Stimulated activated CD4-positive, alpha-beta T cell treated with anti-CD3 and anti-CD28 coated beads, Interleukin-1b, Interleukin-23, amount 100 ng/mL, for 48 hours (primary cell): ENCODE data around the gene BRD1.
"Not testable (repeated sequence)": the region's sequence is repeated elsewhere in the genome, so short reads cannot be mapped to it uniquely, and the experiment has no call there.

Source experiments
- DNase-seq: peaks from one replicate; pipeline ENCODE4 v3.0.0-alpha.2; 2020

BRD1 gene

DNA sequence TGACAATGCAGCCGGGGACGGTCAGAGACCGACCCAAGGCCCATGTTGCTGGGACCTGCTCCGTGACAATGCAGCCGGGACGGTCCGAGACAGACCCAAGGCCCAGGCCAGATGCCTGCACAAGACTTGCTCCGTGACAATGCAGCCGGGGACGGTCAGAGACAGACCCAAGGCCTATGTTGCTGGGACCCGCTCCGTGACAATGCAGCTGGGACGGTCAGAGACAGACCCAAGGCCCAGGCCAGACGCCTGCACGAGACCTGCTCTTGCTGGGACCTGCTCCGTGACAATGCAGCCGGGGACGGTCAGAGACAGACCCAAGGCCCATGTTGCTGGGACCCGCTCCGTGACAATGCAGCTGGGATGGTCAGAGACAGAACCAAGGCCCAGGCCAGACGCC lies 45.8 kb downstream of the BRD1 start:
- not testable (repeated sequence) for DNase-seq

DNA sequence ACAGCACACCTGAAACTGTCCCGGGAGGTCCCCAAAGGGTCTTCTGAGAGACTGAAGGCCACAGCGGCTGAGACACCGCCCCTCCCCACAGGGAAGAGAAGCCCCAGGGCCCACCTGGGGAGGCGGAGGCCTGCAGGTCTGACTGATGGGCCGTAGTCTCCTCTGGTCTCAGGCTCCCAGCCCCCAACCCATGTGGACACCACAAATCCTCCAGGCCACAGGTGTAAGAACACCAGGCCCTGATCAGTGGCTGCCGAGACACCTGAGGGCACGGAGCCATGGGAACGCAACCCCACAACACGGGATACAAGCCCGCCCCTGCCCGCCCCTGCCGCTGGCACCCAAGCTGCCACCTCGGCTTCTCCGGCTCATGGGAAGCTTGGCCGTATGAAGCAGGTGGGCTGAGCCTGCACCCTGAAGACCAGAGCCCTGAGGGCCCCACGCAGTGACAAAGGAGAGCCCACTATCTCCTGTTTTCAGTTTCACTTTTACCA lies 46.3 kb downstream of the BRD1 start:
- no peak for DNase-seq

DNA sequence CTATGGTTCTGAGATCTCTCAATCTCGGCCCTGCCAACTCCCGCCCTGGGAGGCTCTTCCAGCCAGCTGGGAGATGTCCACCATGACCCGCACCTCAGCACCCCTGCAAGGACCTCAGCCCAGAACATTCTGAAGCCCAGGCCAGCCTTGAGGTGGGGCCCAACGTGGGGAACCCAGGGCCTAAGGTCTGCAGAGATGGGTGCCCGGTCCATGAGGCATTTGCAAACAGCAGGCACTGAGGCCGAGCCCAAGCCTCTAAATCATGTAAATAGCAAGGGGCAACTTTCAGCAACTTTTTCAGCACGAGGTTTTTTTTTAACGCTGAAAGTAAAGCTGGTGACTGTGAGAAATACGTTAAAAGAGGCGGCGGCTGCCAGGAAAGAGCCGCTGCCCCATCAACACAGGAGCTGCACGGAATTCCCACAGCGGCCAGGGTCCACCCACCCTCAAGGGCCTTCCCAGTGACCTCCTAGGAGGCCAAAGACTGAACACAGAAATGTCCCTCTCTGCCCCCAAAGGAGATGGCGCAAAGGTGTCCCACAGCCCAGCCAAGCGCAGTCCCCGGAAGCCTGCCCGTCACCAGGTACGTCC lies 46.9 kb downstream of the BRD1 start:
- no peak for DNase-seq

DNA sequence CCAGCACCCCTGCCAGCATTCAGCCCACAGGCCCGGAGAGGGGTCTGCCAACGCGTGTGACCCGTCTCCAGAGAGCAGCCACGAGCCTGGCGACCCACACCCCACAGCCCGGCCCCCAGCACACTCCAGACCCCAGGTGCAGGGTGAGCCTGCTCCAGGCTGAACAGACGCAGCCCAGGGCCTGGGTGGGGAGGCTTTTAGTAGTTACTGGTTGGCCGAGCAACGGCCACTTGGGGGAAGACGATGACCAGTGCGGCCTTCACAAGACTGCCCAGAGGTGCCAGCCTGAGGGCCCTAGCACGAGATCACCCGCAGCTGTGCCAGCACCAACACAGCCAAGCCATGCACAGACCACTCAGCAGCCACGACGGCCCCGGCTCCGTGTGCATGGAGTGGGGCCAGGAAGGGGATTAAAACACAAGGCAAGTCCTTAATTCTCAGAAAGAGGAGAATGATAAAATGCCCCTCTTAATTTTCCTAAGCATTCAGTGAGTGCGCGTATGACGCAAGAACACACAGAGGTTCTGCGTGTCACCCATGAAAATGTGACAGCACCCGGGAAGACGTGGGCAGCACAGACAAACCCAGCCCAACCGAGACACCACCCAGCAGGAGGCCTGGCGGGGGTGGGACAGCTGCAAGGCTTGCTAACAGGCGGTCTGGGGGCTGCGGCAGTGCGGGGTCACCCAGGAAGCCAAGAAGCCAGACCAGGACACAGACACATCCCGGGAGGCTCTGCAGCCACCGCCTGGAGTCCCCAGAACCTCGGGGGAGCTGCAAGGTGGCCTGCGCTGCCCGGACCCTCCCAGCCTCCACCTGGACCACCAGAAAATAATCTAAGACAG lies 47.6 kb downstream of the BRD1 start:
- DNase-seq: no peak

DNA sequence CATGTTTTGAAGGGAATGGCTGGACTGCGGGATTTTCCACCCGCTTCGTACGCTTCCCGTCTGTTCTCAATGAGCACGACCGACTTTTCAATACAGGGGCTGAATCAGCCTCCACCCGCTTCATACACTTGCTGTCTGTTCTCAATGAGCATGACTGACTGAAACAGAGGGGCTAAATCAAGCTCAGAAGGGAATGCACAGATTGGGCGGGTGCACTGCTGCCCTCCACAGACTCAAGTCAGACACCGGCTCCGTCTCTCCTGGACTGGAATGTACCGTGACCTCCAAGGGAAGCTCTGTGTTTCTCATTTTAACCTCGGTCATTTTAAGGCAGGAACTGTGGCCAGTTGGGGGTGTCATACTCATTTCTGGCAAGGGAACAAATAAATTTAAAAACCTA lies 48.5 kb downstream of the BRD1 start:
- no peak for DNase-seq

DNA sequence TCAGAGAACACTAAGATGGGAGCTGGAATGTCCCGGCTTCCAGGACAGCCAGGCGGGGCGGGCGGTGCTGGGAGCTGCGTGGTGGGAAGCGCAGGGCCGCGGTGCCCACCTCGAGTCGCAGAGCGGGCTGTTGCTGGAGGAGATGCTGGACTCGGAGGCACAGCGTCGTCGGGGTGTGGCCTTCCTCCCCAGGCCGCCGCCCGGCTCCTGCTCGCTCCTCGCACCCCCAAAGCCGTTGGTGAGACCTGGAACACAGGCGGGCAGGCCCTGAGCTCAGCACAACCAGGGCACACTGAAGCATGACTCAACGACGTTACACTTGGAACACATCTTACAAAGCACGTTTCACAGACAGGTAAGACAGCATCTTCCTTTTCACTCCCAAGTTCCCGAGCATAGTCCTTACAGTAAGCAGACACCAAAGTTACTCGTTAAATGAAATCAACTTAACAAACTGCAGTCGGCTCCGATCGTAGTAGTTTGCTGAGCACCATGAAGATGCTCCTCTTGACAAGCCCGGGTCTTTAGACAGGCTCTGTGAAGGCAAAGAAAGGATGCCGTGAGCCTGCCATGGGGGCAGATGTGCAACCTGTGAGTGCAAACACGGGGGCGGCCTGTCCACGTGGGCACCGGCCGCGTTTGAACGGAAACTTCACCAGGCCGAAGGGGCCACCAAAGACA lies 50.0 kb downstream of the BRD1 start:
- DNase-seq: no peak

DNA sequence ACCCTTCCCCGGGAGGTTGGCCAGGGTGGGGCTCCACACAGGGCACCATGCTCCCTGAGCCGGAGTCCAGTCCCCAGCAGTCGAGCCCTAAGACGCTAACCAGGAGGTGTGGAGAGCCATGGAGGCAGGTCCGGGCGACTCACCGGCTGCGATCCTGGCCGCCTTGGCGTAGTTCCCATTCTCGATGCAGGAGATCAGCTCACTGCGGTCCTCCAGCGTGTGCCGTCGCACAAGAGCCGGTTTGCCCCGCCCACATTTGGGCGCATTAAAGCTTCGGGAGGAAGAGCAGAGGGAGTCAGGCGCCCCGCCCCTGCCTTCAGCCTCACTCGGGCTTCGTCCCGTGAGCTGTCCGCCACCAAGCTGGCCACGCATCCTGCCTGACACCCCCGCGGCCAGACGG lies 50.8 kb downstream of the BRD1 start:
- no peak for DNase-seq

DNA sequence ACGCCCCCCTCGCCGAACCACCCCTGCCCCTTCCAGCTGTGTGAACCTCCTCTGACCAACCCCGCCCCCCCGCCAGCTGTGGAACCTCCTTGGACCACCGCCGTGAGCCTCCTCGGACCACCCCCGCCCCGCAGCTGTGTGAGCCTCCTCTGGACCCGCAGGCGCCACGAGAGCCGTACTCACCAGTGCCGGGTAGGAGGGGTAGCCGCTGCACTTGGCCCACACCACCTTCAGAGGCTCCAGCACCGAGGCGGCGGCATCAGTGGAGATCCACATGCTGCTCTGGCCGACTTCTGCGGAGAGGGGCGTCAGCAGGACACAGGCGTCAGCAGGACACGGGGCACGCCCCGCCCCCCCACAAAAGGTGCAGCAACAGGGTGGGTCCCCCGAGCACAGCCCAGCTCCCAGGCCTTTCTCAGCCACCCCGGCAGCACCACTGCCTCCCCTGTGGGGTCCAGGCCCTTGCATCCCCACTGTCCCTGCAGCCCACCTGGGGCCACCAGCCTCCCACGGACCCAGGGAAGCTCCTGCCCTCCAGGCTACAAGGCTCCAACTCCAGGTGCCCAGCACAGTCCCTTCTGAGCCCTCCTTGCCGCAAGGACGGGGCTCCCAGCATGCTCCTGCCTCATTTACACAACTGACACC lies 51.7 kb downstream of the BRD1 start:
- no peak for DNase-seq

DNA sequence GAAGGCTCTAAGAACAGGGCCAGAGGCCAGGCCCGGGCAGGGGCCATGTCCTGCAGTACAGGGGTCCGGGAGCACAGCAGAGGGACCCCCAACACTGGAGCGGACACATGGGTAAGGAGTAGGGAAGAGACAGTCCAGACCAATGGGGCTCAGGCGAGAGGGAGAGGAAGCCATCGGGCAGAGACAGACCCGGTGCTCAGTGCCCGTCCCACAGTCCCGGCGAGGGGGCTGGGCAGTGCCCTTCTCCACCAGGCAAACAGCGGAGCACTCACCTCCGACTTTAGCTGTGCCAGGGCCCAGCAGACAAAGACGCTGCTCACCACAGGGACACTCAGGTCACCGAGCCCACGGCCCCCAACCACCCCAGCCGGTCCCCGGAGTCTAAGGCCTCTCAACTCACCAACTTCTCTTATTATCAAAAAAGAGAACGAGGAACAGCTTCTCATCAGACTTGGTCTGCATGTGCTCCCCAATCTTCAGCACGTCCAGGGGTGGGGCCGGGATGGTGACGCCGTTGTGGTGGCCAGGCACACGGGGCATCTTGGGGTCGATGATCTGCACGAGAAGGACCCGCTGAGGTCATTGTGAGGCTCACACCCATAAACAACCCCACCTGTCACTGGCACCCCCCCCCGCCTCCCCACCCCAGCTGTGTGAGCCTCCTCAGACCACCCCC lies 52.3 kb downstream of the BRD1 start:
- no peak for DNase-seq

DNA sequence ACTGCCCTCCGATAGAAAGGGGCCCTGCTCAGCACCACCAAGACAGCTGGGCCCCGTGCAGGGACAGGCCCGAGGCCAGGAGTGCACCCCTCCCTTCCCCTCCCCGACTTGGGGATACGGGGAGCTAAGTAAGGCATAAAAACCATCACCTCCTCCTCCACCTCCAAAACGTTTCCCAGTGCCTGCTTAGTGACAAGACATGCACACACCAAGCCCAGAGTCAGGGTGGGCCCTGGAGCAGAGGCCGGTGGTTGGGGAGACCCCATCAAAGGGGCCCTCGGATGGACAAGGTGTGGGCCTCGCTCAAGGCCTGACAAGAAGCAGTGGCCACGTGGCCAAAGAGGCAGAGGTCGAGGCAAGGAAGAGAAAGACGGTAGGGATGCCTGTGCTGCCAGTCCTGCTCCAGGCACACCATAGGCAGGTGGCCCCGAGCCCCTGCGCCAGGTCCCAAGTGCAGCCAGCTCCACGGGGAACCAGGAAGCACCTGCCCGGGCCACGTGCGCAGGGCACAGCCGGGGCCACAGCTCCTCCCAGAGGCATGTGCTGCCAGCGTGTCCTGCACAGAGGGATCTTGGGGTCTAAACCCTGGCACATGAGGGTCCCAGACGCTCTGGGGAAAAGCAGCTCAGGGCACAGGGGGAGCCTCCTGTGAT lies 53.0 kb downstream of the BRD1 start:
- no peak for DNase-seq

DNA sequence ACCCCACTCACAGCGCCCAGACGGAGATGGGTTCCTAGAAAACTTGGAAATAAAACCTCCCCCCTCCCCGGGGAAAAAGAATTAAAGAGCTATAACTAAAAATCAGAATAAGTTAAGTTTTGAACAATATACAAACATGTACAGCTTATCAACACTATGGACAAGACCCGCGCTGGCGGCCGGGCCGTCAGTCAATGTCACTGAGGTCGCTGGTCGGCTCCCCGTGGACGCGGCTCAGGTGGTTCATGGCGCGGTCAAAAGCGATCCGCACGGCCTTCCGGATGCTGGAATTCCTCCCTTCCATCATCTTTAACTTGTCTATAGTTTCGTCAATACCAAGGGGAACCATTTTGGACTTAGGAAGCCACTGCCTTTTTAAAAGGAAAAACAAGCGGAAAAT lies 53.6 kb downstream of the BRD1 start:
- DNase-seq: no peak

DNA sequence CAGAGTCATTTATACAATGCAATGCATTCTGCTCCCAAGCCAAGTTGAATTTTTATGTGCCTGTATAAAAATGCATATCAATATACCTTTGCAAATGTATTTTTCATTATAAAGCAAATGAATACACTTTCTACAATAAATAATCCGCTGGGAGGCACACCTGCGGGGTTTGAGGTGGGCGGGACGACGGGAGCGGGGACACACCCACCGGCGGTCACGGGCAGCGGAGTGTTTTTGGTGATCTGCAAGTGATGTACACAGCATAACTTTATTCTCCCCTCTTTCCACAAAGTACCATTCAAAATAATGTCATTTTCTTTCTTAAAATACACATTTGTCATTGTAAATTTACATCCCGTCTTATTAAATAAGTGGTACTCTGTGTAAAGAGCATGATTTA lies 54.1 kb downstream of the BRD1 start:
- DNase-seq: no peak

DNA sequence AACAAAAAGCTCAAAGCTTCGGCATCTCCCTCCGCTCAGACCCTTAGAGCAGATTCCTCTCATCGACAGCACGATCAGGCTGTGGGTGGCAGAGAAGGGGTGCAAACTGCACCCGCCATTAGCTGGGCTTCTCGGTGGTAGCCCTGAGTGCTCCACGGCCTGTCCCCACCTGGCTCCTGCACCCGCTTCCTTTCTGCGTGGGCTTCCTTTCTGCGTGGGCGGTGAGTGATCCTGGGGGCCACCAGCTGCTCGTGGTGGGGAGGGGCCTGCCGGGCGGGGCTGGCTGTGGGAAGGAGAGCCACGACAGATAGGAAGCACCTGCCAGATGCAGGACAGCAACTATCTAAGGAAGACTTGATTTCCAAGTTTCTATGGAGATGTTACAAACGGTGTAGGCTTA lies 55.0 kb downstream of the BRD1 start:
- DNase-seq: no peak

DNA sequence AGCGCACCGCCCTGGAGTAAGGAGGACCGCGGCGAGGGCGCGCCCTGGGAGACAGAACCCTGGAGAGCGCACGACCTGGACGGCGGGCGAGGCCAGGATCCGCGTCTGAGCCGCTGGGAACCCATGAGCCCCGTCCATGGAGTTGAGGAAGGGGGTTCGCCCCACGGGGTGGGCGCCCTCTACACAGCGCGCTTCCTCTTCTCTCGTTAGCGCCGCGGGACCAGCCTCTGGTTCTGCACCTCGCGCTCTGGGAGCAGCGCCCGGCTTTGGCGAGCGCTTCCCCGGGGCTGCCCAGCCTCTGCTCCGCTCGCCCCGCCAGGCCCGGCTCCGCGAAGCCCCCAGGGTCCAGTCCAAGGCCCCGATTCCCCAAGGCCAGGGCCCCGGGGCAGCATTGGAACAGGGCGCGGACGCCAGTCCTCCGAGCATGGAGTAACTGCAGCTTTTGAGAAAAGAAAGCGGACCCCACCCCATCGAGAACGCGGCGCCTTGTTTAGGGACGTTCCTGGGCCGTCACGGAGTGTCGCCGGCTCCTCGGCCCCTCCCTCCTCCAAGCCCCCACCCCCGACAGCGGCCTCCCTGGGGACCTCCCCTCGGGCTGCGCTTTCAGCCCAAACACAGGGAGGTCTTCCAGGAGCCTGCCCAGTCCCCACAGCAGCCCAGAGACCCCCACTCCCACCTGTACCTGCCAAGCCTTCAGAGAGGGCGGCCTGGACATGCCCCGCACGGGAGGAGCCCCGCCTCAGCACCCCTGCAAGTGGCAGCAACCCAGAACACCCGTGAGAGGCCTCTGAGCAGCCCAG lies 56.2 kb downstream of the BRD1 start:
- DNase-seq: no peak

DNA sequence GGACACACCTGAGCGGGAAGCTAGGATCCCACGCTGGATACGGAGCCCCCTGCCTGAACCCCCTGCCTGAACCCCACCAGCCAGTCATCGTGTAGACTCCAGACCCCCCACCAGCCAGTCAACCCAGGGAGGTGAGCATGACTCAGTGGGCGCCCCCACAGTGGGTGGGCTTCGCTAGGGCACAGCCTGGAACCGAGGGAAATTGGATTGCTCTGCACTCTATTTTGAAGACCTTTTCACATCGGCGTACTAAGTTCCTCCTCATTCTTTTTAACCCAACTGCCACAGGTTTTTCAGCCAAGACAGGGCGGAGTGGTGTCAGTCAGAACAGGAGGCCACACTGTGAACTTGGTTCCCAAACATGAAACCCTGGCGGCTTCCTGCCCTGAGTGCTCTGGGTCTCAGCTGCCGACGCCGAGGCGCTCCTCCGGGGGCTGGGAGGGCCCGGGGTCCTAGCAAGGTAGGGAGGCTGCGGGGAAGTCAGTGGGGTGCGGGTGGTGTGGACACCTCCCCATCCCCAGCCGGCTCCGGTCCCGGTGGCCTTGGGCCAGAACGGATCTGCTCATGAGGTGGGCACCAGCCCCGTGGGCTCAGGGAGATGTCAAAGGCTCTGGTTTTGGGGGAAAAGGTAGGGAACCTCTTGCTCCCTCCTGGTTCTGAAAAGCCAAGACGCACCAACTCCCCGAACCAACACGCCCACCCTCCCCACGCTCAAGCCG lies 57.0 kb downstream of the BRD1 start:
- DNase-seq: no peak

DNA sequence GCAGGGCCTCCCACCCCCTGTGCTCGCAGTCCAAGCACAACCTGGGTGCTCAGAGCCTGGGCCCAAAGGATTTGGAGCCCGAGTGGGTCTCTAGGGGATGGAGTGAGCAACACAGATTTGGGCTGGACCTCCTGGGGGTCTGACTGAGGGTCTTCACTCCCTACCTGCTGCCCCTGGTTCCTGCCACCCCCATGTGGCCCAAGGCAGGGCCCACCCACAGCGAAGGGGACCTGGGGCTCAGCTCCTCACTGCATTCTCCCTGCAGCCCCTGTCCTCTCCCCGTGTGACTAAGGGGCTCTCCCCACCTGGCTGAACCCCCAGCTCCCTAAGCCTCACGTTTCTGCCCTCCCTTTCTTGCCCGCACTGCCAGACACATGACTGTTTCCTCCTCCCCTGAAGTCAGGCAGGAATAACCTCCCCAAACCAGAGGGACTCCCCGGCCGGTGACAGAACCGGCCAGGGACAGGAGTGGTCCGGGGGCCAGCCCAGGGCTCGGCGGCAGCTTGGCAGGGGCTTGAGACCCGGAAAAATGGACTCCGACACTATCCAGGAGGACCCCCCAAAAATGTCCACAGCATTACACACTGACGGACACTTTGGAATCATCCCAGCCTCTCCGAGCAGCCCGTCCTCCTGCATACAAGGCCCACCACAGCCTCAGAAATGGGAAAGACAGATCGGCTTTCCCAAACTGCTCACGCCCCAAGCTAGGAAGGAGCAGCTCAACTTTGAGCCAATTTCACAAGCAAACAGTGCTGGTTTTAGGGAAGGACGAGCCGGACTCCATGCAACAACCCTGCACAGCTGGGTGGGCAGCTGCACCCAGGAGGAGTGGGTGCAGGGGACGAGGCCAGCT lies 57.8 kb downstream of the BRD1 start:
- DNase-seq: no peak

DNA sequence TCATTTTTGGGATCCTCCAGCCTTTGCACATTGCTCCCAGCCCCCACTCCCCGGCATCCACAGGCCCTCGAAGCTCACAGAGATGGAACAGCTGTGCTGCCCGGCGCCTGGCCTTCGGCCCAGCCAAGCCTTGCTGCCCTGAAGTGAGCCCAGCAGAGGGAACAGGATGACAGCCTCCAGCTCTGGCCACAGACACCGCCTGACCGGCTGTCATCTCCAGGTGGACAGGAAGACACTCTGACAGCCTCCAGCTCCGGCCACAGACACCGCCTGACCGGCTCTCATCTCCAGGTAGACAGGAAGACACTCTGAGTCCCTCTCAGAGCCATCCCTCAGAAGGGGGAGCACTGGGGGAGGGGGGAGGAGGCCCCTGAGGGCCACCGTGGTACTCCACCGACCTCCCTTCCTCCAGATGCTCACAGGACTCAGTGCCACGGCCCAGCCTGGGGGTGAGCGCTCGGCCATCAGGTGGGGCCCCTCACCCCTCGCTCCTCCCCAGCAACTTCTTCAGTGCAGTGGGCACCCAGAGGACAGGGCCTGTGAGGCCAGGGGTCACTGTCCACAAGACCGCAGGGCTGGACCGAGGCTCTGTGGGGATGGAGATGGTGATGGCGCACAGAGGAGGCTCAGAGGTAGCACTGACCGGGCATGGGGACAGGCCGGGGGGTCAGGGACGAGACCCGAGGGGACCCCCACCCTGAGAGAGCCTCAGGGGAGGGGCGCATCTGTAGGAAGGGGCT lies 58.6 kb downstream of the BRD1 start:
- DNase-seq: no peak

DNA sequence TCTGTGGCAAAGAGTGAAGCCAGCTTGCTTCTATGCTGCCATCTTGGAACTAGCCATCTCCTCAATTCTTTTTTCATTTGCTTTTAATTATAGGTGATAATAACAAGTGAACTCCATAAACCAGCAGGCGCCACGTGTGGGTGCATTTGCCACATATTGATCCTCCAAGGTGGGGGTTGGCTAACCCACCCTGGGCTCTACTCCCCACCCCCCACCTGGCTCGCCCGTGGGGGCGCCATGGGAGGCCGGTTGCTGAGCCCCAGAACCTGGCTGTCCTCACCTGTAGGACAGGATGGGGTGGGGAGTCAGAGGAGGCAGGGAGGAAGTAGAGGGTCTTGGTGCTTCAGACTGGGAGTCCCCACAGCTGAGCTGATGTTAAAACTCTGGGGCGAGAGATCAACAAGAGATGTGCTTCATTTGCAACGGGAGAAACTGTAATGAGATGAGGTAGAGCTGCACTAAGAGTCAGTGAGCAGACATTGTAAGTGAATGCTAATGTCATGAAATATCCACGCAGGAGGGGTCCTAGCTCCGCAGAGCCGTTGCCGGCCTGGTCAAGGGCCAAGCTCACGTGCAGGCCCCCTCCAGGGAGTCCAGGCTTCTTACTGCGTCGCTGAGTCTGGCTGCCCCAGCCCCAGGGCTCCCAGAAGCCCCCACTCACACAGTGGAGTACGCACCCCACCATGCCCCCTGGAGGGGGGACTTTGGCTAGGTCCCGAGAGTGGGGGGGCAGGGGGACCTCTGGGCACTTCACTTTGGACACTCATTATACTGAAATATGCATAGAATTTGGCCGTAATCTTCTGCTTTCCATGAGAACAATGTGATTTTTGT lies 59.4 kb downstream of the BRD1 start:
- DNase-seq: no peak
